ENCODE measurements around the gene ONECUT1. TPM values are rescaled to one million over a fixed set of nuclear protein-coding genes. Genes with fewer than 3 reads are reported as not detected.

The ONECUT1 gene
- total RNA-seq, 1 experiment from 2014 or later: 35.9 TPM

GRCh38 chr15:52715411-52715810 lies 74.7 kb downstream of the ONECUT1 start (continued):
- no peak for TF ChIP-seq ZNF425 (CRISPR knock-in tag; conservative IDR thresholded peaks at IDR 0.05)
- no peak for TF ChIP-seq NFYB (CRISPR knock-in tag; conservative IDR thresholded peaks at IDR 0.05; ENCODE audit: low read depth)
- no peak for TF ChIP-seq USF2 (CRISPR knock-in tag; IDR thresholded peaks at IDR 0.05)
- TF ChIP-seq ZNF512 (CRISPR knock-in tag; IDR thresholded peaks at IDR 0.05; ENCODE audit: borderline replicate concordance): no peak
- no peak for TF ChIP-seq ZSCAN18 (CRISPR knock-in tag; IDR thresholded peaks at IDR 0.05)

- TF ChIP-seq PRRX2 (CRISPR knock-in tag; IDR thresholded peaks at IDR 0.05) (no peak), NFATC4 (CRISPR knock-in tag; IDR thresholded peaks at IDR 0.05) (no peak), RORB (CRISPR knock-in tag; IDR thresholded peaks at IDR 0.05) (no peak), MXD4 (CRISPR knock-in tag; IDR thresholded peaks at IDR 0.05; ENCODE audit: borderline replicate concordance) (no peak), ZNF263 (CRISPR knock-in tag; IDR thresholded peaks at IDR 0.05; ENCODE audit: low read depth) (no peak), JUN (CRISPR knock-in tag; IDR thresholded peaks at IDR 0.05) (no peak), ATF2 (CRISPR knock-in tag; IDR thresholded peaks at IDR 0.05; ENCODE audit: borderline replicate concordance, low read depth) (no peak), USF1 (CRISPR knock-in tag; IDR thresholded peaks at IDR 0.05) (no peak), E2F4 (CRISPR knock-in tag; IDR thresholded peaks at IDR 0.05; ENCODE audit: borderline replicate concordance, low read depth) (no peak)
- H3K27me3 Mint-ChIP-seq (ENCODE audit: low read depth): no peaks in the 10 kb centered on the region
- ChIA-PET POLR2A (no interaction called here), CTCF (no interaction called here)
- H3K9me3 Mint-ChIP-seq: no peaks in the 10 kb centered on the region
- H3K27ac Mint-ChIP-seq: peak overlapping the region; percentile 38; the same call in 1 of the 2 replicates
- ATAC-seq: no peak
- DNase-seq (ENCODE audit: low spot score): no peak
- no peak overlapping the region for H3K4me3 Mint-ChIP-seq
- no peaks in the 10 kb centered on the region for H3K36me3 Mint-ChIP-seq
- H3K4me1 Mint-ChIP-seq: peaks cover 12% of the 10 kb centered on the region
These were observed 75.2 kb downstream of the ONECUT1 start for GRCh38 chr15:52714968-52715367.
